Measurements from ENCODE around the gene HCRTR1.
A peak's percentile ranks its signal among the peaks of the same experiment; 100 is the strongest.

The HCRTR1 gene

DNA sequence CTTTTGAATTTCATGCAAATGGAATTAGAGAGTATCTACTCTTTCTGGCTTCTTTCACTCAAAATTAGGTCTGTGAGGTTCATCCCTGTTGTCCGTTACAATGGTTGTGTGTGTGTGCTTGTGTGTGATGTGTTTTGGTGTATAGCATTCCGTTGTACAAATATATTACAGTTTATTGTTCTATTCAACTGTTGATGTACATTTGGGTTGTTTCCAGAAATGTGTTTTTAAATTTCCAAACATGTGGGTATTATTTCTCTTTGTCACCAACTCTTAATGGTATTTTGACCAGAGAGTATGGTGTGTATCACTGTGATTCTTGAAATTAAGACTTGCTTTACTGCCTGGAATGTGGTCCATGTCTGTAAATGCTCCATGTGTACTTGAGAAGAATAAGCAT lies 16.8 kb upstream of the HCRTR1 start:
- no peak for DNase-seq

DNA sequence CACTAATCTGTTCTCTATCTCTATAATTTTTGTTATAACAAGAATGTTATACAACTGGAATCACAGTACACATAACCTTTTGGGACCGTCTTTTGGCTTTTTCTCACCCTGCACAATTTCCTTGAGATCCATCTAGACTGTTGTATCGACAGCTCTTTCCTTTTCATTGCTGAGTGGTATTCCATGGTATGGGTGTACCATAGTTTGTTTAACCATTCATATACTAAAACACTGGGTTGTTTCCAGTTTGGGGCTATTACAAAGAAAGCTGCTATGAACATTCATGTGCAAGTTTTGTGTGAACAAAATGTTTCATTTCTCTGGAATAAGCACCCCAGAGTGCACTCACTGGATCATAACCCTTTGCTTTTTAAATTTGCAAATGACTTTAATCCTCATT lies 15.4 kb upstream of the HCRTR1 start:
- DNase-seq = no peak

DNA sequence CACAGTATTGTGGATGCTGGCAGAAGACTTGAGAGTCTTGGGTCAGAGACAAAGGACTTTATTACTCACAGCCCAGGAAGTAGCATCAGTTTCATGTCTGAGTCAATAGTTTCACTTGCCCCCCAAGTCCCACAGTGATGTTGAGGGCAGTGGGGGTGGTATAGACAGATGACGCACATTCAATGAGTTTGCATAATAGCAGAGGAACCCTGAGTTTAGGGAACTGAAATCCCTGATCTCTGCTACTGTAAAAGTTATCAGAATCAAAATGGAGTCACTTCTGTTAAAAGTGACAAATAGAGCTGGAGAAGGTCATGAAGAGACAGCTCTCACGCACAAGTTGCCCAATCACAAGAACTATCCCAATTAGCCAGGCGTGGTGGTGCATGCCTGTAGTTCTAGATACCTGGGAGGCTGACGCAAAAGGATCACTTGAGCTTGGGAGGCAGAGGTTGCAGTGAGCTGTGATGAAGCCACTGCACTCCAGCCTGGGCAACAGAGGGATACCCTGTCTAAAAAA lies 11.5 kb upstream of the HCRTR1 start:
- peak; percentile 60 for DNase-seq

DNA sequence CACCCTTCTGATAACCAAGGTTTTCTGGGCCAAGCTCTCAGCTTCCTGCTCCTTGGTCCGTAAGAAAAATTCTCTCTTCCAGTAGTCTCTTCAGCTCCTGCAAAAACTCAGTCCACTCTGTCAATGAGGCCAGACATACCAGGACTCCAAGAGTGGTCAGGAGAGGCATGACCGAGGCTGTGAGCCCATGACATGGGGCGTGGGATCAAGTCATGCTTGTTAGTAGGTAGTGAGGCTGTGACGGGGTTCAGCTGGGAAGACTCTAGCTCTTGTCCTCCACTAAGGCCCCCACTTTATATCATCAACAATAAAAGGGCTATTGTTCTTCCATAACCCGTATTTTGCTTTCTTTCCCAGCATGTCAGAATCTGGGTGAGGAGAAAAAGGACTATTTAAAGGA lies 10.1 kb upstream of the HCRTR1 start:
- no peak for DNase-seq

DNA sequence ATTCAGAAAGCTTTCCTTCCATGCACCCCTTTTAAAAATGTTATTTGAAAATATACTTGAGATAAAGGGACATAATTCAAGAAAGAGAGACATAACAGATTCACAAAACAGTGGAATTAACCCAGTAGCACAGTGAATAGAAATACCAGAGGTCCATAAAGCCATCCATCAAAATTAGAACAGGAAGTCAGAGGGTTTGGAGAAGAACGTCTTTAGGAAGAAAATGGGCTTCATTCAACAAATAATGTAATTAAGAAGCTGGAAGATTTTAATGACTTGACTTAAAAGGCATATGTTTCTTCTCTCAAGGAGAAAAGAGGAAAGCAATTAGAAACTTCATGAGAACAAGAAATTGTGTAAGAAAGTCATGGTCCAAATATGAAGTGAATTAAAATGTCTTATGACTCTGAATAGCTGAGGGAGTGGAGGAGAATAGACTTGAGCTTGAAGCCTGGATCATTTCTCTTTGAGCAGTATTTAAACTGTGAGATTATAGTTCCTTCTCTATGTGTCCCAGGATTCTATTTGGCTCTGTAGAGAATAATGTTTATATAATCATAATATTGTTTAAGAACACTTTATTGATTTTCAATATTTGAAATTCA lies 7.9 kb upstream of the HCRTR1 start:
- no peak for DNase-seq

DNA sequence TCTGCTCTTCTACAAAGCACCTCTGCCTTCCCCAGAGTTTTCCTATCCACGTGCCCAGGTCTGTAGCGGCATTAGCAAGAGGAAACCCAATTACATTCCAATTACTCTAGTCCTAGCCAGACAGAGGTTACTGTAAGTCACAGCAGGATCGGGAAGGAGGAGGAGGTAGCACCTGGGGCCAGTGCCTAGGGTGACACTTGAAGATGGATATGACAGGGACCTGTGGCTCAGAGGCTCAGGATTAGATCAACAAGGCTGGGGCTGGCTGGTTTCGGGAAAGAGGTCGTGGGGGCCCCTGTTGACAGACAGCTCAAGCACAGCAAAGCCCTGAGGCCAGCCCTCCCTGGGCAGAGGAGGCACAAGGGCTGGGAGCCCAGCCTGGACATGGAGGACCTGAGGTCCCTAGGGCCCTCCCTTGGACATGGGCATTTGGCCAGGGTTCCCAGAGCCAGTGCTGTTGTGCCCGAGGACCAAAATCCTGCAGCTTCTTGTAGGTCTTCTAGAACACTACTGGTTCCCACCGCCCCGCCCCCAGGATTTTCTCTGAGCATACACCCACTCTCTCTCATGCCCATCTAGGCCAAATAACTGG lies 3.0 kb upstream of the HCRTR1 start:
- peak; percentile 20 for DNase-seq

DNA sequence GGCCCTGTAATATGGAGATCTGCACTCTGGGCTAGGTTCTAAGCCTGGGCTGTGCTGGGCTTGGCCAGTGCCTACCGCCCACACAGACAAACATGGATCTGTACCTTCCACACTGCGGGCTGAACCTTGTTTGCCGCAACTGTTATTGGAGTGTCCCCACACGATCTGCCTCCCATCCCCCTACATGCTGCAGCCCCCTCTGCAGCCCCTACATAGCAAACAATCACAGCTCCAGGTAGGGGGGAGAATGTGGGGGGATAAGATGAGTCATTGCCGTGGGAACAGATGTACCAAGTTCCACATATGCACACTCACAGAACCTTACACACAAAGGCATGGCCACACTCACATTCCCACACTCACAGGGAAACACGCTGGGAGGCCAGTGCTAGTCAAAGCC lies 2.1 kb upstream of the HCRTR1 start:
- DNase-seq = peak; percentile 18

DNA sequence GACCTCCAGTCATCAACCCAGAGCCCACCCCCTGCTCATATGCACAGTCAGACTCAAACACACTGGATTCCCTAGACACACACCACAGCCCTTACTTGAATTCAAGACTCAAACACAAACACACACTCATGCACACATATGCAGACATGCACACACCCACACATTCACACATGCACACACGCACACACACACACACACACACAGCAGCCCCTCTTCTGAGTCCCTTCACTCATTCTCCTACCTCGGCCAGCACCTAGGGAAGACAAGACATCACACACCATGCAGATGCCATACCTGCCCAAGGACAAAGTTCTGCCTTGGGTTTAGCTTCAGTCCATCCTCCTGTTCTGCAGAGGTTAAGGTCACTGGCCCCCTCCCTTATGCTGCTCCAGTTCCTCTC lies 1.6 kb upstream of the HCRTR1 start:
- DNase-seq = peak; percentile 4

DNA sequence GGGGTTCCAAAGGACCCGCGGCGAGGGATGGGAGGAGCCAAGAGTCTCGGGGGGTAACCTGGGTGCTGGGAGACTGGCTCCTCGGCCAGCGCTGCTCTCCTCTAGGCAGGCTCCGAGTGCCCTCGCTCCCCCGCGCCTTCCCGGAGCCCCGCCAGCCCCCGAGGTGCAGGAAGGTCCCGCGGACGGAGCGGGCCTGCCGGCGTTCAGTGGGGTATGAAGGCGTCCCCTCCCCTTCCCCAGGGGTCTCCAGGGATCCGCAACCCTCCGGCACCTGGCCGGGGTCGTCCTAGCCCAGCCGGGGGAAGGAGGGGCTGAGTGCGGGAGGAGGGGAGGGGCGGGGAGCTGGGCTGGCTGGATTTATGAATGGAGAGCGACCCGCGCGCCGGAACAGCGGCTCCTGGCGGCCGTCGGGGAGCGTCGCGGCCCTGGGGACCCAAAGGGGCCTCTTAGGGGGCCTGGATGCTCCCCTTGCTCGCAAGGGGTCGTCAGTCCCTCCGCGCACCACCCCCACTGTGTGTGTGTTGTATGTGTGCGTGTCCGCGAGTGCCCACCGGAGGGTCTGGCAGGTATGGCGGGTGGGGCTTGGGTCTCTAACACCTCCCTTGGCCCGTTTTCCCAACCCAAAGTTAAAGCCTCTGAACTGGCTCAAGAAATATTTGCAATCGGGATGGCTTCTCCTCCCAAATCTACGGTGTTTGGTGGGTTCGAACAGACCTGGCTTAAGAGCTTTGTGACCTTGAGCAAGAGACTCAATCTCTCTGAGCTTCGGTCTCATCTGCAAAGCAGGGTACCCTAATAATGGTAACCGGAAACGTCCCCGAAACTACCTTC lies 642 bp downstream of the HCRTR1 start:
- peak; percentile 68 for DNase-seq

DNA sequence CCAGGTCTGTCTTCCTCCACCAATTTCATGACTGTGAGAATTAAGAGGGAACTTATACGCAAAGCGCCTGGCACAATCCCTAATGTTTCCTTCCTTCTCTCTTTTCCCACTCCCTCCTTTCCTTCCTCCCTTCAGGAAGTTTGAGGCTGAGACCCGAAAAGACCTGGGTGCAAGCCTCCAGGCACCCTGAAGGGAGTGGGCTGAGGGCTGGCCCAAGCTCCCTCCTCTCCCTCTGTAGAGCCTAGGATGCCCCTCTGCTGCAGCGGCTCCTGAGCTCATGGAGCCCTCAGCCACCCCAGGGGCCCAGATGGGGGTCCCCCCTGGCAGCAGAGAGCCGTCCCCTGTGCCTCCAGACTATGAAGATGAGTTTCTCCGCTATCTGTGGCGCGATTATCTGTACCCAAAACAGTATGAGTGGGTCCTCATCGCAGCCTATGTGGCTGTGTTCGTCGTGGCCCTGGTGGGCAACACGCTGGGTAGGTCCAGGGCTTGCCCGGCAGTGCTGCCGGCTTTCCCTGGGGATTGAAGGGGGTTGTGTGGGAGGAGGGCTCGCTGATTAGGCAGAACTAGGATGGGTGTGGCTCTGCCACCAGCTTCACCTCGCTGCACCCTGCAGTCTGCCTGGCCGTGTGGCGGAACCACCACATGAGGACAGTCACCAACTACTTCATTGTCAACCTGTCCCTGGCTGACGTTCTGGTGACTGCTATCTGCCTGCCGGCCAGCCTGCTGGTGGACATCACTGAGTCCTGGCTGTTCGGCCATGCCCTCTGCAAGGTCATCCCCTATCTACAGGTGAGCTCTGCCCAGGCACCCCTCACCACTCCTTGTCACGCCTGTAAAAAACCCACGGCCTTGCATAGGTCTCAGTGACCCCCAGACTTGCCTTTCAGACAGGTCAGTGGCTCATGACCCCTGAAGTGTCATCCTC lies 1.7 kb downstream of the HCRTR1 start:
- peak; percentile 18 for DNase-seq

DNA sequence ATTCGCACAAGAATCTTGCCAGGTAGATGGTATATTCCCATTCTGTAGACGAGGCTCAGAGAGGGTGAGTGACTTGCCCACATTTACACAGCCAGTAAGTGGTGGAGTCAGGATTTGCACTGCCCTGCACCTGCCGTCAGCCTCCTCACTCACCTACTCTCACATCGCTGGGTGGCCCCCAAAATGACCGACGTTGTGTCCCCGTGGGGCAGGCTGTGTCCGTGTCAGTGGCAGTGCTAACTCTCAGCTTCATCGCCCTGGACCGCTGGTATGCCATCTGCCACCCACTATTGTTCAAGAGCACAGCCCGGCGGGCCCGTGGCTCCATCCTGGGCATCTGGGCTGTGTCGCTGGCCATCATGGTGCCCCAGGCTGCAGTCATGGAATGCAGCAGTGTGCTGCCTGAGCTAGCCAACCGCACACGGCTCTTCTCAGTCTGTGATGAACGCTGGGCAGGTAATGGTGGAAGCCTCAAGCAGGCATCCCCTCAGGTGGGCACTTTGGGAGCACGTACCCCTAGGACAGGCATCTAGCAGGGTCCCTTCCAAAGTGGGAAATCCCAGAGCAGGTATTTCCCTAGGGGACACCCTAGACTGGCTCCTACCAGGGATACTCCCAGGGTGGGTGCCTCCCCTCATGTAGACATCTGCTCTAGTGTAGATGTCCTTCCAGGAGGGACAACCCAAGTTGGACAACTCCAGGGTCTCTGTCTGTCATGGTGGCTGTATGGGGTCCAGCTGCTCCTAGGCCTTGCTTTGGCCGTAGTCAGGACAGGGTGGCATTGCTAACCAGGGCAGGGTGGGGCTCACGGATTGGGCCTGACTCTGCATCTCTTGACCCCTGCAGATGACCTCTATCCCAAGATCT lies 3.4 kb downstream of the HCRTR1 start:
- DNase-seq = peak; percentile 15

DNA sequence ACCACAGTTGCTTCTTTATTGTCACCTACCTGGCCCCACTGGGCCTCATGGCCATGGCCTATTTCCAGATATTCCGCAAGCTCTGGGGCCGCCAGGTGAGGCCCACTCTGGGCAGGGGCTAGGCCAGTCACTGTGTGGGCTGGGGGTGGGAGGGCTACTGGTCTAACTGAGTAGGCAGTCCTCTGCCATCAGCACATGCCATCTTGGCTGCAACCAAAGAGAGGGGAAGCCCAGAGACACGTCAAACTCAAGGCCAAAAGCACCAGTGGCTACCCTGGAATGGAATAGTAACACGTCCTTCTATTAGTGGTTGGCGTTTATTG lies 4.0 kb downstream of the HCRTR1 start:
- DNase-seq = no peak

DNA sequence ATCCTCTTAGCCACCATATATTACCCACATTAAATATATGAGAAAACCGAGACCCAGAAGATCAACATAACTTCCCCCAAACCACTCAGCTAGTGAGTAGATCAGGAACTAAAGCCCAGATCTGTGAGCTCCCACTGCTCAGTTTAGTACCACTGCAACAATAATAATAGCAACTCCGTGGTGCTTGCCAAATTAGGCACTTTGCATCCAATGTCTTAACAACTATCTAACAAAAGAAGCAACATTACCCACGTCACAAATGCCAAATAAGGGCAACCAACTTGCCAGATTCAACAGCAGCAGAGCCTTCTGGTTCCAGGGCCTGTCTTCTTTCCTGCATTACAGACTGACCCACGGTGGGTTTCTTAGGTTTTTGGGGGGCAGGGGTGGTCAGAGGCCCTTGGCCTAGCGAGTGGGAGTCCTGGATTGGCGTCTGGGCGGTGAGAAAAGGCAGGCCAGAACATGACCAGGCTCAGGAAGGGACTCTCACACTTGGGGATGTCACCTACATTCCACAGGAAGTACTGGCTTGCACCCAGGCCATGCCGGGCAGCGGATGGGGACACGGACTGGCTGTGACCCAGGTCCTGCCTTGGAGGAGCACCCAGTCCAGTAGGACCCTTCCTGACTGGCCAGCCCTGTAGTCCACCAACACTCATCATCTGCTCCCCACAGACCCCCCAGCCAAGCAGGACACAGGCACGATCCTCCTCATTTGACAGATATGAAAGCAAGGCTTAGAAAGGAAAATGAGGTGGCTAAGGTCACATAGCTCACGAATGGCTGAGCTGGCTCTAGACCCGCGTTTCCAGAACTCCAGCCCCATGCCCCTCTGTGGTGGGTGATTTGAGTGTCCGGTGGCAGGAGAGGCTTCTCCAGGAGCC lies 4.6 kb downstream of the HCRTR1 start:
- peak; percentile 15 for DNase-seq

DNA sequence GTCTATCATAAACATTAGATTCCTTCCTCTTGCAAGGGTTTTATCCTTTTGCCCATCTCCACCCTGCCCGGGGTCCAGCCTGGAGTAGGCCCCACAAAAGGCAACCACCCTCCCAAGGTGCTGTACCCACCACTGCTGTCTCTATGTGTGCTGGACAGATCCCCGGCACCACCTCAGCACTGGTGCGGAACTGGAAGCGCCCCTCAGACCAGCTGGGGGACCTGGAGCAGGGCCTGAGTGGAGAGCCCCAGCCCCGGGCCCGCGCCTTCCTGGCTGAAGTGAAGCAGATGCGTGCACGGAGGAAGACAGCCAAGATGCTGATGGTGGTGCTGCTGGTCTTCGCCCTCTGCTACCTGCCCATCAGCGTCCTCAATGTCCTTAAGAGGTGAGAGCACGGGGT lies 5.9 kb downstream of the HCRTR1 start:
- peak; percentile 18 for DNase-seq

DNA sequence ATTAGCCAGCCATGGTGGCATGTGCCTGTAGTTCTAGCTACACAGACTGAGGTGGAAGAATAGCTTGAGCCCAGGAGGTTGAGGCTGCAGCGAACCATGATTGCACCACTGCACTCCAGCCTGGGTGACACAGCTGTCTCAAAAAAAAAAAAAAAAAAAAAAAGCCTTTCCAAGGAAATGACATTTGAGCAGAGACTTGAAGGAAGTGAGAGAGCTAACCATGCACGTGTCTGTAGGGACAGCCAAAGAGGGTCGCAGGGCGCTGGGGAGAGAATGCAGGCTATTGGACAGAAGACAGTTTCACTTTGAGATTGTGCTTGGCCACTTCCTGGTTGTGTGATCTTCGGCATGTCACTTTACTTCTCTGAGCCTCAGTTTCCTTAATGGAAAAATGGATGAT lies 6.8 kb downstream of the HCRTR1 start:
- DNase-seq = no peak

DNA sequence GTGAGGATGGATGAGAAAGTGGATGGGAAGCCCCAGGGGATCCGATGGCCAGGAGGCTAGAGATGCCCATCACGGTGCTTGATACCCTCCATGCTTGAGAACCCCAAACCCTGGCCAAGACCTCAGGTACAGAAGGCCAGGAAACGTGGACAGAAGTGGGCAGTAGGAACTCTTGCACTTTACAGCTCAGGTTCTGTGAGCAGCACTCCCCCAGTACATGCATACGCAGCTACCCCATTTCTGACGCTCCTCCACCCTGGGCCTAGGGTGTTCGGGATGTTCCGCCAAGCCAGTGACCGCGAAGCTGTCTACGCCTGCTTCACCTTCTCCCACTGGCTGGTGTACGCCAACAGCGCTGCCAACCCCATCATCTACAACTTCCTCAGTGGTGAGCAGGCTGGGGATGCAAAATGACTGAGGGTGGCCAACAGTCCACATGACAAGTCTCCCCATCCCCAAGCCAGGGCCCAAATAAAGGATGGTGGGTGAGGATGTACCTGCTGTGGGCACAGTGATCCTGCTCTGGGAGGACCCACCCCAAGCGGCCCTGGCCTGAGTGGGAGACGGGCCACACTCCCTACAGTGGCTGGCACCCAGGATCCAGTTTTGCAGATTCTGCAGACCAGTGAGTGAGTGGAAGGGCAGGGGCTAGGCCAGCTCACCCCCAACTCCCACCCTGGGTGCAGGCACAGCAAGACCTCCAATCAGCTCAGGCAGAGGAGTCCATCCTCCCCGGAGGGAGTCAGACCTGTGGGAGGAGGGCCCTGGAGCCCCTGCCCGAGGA lies 7.4 kb downstream of the HCRTR1 start:
- no peak for DNase-seq

DNA sequence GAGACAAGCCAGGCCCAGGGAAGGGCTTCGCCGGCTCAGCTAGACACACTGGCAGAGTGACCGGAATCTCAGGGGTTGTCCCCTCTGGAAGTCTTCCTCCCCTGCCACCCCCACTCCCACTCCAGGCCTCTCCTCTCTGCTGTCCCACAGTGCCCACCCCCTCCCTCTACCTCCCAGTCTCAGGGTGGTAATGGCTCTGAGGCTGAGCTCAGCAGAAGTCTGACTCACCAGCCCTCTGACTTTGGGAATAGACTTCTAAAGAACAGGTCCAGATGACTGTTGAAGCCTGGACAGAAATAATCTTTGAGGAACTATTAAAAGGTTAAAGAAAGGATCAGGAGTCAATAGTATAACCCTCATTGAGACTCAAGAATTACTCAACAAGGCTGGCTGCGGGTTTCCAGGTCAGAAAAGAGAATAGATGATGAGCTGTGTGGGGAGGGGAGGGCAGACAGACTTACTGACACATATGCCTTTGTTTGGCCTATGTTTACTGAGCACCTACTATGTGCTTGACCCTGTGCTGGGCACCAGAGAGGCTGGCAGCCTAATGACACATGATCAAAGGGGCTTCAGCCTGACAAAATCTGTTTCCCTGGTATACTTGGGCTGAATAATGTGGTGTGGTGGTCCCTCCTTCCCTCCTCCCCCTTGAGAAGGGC lies 8.2 kb downstream of the HCRTR1 start:
- DNase-seq = no peak

DNA sequence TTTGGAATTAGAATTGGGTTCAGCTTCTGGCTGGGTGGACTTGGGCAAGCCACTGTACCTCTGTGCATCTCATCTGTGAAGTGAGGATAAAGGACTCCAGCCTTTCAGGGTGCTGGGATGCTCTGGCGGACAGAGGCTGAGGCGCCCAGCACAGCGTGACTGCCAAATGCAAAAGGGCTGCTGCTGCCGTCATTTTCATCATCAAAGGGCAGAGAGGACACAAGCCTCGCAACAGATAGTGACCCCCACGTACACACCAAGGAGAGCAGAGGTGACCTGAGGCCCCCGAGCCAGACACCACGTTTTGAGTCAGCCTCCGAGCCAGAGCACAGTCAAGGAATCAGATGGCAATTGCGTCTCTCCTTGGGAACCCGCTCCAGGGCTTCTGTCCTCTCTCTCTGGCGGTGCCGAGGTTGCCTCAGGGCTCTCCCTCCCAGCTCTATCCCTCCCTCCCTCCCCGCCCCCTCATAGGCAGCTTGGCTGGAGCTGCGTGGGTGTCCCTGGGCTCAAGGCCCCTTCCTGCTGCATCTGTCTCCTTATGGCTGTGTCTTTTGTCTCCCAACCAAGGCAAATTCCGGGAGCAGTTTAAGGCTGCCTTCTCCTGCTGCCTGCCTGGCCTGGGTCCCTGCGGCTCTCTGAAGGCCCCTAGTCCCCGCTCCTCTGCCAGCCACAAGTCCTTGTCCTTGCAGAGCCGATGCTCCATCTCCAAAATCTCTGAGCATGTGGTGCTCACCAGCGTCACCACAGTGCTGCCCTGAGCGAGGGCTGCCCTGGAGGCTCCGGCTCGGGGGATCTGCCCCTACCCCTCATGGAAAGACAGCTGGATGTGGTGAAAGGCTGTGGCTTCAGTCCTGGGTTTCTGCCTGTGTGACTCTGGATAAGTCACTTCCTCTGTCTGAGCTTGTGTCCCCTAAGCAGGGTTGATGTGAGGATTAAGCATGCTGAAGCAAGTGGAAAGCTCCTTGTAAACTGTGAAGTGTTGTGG lies 9.0 kb downstream of the HCRTR1 start:
- no peak for DNase-seq

Data from stimulated activated CD8-positive, alpha-beta memory T cell treated with anti-CD3 and anti-CD28 coated beads, Interleukin-4, amount 100 ng/mL, for 48 hours (primary cell).